ENCODE data around the gene LYST.

The LYST gene

DNA sequence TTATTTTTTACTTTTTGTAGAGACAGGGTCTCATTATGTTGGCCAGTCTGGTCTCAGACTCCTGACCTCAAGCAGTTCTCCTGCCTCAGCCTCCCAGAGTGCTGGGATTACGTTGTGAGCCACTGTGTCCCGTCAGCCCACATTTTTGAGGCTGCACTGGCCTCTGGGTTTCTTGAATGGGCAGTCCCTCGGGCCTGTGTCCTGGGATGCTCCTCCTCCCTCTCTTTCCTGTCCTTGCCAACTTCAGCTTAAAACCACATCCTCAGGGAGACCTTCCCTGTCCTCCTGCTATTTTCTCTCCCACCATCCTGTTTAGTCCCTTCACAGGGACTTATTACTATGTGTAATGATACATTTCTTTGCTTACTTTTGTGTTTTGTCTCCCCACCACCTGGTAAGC, 31.4 kb upstream of the LYST start:
- H3K4me3 ChIP-seq (ENCODE audit: low read depth, low read length) = no peak overlapping the region
- TF ChIP-seq, protein P1, sequence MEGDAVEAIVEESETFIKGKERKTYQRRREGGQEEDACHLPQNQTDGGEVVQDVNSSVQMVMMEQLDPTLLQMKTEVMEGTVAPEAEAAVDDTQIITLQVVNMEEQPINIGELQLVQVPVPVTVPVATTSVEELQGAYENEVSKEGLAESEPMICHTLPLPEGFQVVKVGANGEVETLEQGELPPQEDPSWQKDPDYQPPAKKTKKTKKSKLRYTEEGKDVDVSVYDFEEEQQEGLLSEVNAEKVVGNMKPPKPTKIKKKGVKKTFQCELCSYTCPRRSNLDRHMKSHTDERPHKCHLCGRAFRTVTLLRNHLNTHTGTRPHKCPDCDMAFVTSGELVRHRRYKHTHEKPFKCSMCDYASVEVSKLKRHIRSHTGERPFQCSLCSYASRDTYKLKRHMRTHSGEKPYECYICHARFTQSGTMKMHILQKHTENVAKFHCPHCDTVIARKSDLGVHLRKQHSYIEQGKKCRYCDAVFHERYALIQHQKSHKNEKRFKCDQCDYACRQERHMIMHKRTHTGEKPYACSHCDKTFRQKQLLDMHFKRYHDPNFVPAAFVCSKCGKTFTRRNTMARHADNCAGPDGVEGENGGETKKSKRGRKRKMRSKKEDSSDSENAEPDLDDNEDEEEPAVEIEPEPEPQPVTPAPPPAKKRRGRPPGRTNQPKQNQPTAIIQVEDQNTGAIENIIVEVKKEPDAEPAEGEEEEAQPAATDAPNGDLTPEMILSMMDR (IDR thresholded peaks at IDR 0.05; ENCODE audit: insufficient read depth, low read depth, low read length, missing control alignments) = no peak
- DNase-seq (ENCODE audit: low read depth) = no peak

- TF ChIP-seq, protein P1 (IDR thresholded peaks at IDR 0.05; ENCODE audit: insufficient read depth, low read depth, low read length, missing control alignments) = no peak
- H3K4me3 ChIP-seq (ENCODE audit: low read depth, low read length) = no peak overlapping the region
- no peak for DNase-seq (ENCODE audit: low read depth)
These were observed 27.1 kb upstream of the LYST start for GRCh38 chr1:235893840-235894239.

DNA sequence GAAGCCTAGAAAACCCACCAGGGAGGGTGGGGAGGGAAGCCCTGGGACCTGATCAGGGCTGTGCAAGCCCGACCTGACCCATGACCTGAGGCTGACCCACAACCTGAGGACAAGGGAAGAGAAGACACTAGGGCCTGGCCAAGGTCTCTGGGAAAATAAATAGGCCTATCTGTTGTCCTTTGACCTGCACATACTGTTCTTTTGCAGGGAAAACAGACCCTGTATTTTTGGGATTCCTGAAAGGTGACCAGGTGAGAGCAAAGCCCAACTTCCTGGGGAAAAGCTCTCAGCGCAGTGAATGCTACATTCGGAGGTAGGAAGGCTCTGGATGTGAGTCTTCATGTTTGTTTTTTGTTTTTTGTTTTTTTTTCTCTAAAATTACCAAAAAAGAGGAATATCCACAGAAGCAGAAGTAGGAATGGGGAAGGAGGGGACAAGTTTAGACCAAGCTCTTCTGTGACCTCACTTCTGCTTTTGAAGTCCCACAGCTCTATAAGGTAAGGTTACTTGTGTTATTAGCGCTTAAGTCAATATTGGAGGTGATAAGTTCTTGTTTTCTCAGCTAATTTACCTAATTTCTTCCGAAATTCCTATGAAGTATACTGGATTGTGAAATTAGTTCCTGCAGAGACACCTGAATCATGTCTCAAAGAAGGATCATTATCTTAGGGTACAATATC, 26.2 kb upstream of the LYST start:
- no peak for DNase-seq (ENCODE audit: low read depth)
- TF ChIP-seq, protein P1 (IDR thresholded peaks at IDR 0.05; ENCODE audit: insufficient read depth, low read depth, low read length, missing control alignments) = no peak
- no peak overlapping the region for H3K4me3 ChIP-seq (ENCODE audit: low read depth, low read length)

GRCh38 chr1:235892202-235892601, 25.5 kb upstream of the LYST start:
- TF ChIP-seq, protein P1 (IDR thresholded peaks at IDR 0.05; ENCODE audit: insufficient read depth, low read depth, low read length, missing control alignments) = no peak

GRCh38 chr1:235888119-235888643, 21.5 kb upstream of the LYST start:
- peak; percentile 92 for DNase-seq (ENCODE audit: low read depth)
- H3K4me3 ChIP-seq (ENCODE audit: low read depth, low read length) = peak overlapping the region; percentile 32
- TF ChIP-seq, protein P1 (IDR thresholded peaks at IDR 0.05; ENCODE audit: insufficient read depth, low read depth, low read length, missing control alignments) = no peak

More at GRCh38 chr1:235892202-235892601, 25.5 kb upstream of the LYST start:
- DNase-seq (ENCODE audit: low read depth) = peak; percentile 71
- no peak overlapping the region for H3K4me3 ChIP-seq (ENCODE audit: low read depth, low read length)

GRCh38 chr1:235887676-235888075, 21.0 kb upstream of the LYST start:
- TF ChIP-seq, protein P1 (IDR thresholded peaks at IDR 0.05; ENCODE audit: insufficient read depth, low read depth, low read length, missing control alignments) = no peak
- H3K4me3 ChIP-seq (ENCODE audit: low read depth, low read length) = peak overlapping the region; percentile 13; the same call in 1 of the 2 replicates
- DNase-seq (ENCODE audit: low read depth) = no peak
